Stomach (tissue), 4 donors: ENCODE measurements around the gene PTGES.

ENCODE experiments used
- CTCF ChIP-seq, 7 experiments: fragments of 450-650 bp in 4 of 7; fragments of 200-600 bp in 3 of 7; sonication (generic) in 3 of 7; IDR thresholded peaks; one replicate each; pipeline ENCODE4 v1.5.1; 2016 to 2019; ENCODE audit warnings: antibody characterized with exemption in 7 of 7, control low read depth in 2 of 7, mild to moderate bottlenecking in 1 of 7
- EP300 ChIP-seq: sonication (generic); formaldehyde crosslinking; IDR thresholded peaks from one replicate; pipeline ENCODE4 v1.6.1; 2017; ENCODE audit warnings: antibody characterized with exemption
- POLR2A ChIP-seq, 4 donors: fragments of 450-650 bp; IDR thresholded peaks; one replicate each; pipeline ENCODE4 v1.6.1; 2016; ENCODE audit warnings: antibody characterized with exemption in 4 of 4, control low read depth in 2 of 4, mild to moderate bottlenecking in 1 of 4, moderate library complexity in 1 of 4
- POLR2AphosphoS5 ChIP-seq, 3 donors: sonication (generic); formaldehyde crosslinking; IDR thresholded peaks; one replicate each; pipeline ENCODE4 v1.6.1; 2016; ENCODE audit warnings: antibody characterized with exemption in 3 of 3

GRCh38 chr9:129733632-129733953 lies 19.2 kb downstream of the PTGES start:
- TF ChIP-seq CTCF (IDR thresholded peaks at IDR 0.05) (no peak), POLR2A (IDR thresholded peaks at IDR 0.05) (no peak), POLR2AphosphoS5 (IDR thresholded peaks at IDR 0.05) (no peak), EP300 (no peak)
